Measurements from ENCODE around the gene POP4.

POP4 gene

DNA sequence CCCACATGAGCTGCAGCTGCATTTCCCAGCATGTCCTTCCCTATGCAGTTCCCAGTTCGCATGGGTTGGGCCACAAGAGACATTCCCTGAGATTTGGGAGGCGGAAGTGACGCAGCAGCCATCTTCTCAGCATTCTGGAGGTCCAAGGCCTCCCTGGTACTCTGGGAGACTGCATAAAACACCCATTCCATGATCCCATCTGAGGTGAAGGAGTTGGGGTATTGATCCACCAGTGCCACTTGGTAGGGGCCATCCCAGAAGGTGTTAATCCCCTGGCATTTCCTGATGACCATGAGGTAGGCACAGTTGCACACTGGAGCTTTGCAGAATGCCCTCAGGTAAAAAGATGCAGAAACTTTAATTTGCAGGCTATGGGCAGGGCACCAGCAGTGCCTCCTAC is 25.4 kb downstream of the POP4 start:
- DNase-seq (ENCODE audit: low read depth), result no peak

DNA sequence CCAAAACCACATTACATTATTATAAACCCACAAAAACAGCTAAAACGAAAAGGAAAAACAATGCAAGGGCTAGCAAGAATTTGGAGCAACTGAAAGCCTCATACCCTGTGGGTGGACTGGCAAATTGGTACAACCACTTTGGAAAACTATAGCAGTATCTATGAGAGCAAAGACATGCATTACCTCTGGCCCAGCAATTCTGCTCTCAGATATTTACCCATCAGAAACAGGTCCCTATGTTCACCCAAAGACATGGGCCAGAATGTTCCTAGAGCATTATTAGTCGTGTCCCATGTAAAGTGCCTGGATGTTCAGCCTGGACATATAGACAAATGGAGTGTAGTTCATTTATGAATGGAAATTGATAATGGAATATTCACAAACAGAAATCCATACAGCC is 27.9 kb downstream of the POP4 start:
- no peak for DNase-seq (ENCODE audit: low read depth)

- no peak for DNase-seq (ENCODE audit: low read depth)
Observed at GRCh38 chr19:29634423-29635130, 28.5 kb downstream of the POP4 start.

GRCh38 chr19:29635963-29636362 is 29.9 kb downstream of the POP4 start:
- no peak for DNase-seq (ENCODE audit: low read depth)

DNA sequence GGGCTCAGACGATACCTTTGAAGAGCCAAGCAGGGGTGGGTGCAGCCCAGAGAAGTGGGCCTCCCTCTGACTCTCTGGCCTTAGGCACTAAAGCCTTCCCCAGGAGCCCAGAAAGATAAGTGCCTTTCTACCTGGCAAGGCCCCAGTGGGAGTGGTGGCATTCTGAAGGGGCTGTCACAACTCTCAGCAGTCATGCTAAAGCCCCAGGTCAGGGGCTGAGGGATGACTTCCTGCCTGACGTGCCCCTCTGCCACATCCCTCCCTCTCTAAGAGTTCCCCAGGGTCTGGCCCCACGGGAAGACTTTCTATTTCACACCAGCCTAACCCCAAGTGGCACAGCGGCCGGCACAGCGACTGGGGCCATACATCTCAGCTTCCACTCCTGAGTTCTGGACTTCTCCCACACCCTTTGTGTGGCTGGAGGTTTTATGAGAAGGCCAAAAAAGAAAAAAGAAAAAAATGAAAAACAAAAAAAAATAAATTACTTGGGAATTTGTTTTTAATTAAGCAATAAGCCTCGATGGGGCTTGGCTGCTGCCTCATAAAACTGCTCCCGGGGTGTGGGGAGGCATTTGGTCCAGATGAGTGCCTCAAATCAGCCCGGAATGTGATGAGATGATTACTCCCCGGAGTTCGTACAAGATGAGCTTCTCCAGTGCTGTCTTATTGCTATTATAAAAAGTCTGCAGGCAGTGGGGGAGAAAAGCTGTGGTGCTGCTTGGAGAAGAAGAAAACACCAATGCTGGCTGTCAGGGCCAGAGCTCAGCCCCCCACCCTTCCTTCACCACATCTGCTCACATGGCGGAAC is 30.7 kb downstream of the POP4 start:
- no peak for DNase-seq (ENCODE audit: low read depth)

GRCh38 chr19:29639086-29639485 is 33.0 kb downstream of the POP4 start:
- no peak for DNase-seq (ENCODE audit: low read depth)

DNA sequence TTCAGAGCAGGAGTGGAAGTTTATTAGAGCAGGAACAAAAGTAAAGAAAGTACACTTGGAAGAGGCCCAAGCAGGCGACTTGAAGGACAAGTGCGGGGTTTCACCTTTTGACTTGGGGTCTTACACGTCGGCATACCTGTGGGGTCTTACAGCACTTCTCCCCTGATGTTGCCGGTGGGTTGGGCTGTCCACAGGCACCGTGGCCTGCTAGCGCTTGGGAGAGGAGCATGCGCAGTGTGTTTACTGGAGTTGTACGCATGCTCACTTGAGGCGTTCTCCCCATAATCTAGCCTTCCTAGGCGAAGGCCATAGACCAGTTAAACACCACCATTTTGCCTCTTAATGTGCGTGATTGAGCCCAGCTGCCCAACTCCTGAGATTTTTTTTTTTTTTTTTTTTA is 34.1 kb downstream of the POP4 start:
- DNase-seq (ENCODE audit: low read depth), result no peak

DNA sequence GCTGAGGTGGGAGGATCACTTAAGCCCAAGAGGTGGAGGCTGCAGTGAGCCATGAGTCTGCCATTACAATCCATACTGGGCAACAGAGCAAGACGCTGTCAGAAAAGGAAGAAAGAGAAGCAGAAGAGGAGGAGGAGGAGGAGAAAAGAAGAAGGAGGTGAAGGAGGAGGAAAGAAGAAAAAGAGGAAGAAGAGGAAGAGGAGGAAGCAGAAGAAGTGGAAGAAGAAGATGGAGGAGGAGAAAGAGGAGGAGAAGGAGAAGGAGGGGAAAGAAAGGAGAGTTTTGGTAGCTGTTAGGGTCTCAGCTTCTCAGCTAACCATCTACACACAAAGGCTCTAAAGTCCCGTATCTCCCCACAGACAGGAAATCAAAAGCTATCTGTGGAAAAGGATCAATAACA is 35.5 kb downstream of the POP4 start:
- no peak for DNase-seq (ENCODE audit: low read depth)

DNA sequence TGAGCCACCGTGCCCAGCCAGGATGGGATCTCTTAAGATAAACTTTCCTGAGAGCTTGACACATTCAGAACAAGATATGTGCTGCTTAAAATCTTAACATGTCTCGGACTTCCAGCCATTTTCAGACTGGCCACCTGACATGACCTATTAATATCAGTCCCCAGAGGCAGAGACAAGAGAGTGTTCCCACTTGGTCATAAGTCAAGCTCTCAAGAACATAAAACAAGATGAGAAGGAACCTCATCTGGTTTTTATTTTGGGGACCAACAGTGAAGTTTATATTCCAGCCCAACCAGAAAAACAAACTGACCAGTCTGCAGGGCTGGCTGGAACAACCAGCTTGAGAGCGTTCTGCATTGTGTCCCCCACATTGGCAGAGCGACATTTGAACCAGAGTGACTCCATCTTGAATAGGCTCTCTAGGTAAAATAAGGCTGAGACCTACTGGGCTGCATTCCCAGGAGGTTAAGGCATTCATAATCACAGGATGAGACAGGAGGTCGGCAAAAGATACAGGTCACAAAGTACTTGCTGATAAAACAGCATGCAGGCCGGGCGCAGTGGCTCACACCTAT is 37.4 kb downstream of the POP4 start:
- no peak for DNase-seq (ENCODE audit: low read depth)

DNA sequence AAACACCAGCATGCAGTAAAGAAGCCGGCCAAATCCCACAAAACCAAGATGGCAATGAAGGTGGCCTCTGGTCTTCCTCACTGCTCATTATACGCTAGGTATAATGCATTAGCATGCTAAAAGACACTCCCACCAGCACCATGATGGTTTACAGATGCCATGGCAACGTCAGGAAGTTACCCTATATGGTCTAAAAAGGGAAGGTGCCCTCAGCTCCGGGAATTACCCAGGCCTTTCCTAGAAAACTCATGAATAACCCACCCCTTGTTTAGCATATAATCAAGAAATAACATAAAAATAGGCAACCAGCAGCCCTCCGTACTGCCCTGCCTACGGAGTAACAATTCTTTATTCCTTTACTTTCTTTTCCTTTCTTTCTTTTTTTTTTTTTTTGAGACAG is 38.1 kb downstream of the POP4 start:
- no peak for DNase-seq (ENCODE audit: low read depth)

- DNase-seq (ENCODE audit: low read depth), result no peak
Observed at GRCh38 chr19:29645491-29645867, 39.4 kb downstream of the POP4 start.

DNA sequence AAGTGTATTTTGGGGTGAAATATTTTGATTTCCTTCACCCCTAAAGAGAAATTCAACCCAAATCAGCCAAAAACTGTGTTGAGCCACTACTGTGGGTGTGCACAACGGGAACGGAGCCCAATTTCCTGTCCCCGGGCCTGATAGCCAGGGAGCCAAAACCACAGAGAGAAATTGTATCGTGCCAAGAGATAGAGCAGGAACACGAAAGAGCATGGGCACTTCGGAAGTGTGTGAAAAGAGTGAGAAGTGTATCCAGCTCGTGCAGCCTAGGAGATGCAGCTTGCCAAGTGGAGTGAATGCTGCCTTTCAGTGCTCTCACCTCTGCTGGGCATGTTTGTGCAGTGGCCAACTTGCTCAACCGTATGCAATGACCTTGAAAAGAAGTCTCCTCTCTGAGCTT is 39.8 kb downstream of the POP4 start:
- DNase-seq (ENCODE audit: low read depth), result no peak

DNA sequence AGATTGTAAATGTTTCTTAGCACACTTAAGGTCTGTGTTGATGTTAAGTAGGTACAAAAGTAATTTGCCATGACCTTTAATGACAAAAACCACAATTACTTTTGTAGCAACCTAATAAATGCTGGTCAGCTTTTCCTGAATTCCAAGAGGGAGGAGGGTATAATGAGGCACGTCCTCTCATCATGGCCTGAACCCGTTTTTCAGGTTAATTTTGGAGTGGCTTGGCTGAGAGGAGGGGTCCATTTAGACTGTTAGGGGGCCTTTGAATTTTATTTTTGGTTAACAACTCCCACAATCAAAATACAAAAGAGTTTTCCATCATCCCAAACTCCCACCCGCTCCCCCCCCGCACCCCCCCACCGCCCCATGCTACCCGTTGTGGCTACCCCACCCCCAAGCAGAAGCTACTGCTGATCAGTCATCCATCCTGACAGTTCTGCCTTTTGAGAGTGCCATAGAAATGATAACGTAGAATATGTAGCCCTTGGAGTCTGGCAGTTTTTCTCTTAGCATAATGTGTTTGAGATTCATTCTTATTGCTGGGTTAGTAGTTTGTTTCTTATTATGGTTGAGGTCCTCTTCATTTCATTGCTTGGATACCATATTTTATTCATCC is 44.8 kb downstream of the POP4 start:
- no peak for DNase-seq (ENCODE audit: low read depth)

- no peak for DNase-seq (ENCODE audit: low read depth)
Observed at GRCh38 chr19:29651622-29652394, 45.7 kb downstream of the POP4 start.

GRCh38 chr19:29653398-29653797 is 47.3 kb downstream of the POP4 start:
- no peak for DNase-seq (ENCODE audit: low read depth)

GRCh38 chr19:29655648-29656335 is 49.7 kb downstream of the POP4 start:
- DNase-seq (ENCODE audit: low read depth), result no peak

GRCh38 chr19:29658221-29658991 is 52.3 kb downstream of the POP4 start:
- no peak for DNase-seq (ENCODE audit: low read depth)

GRCh38 chr19:29660835-29661234 is 54.8 kb downstream of the POP4 start:
- no peak for DNase-seq (ENCODE audit: low read depth)

DNA sequence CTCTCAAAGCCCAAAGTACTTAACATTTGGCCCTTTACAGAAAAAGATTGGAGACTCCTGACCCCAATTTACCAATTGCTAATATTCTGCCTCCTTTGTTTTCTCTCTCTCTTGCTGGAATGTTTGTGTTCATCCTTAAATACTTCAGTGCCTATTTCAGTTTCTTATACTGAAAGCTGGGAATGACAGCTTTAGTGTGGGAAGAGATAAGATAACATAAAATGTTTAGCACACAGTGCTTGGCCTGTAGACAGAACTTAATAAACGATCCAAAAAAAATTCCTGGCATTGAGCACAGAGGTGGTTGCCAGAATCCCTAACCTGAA is 56.2 kb downstream of the POP4 start:
- no peak for DNase-seq (ENCODE audit: low read depth)

DNA sequence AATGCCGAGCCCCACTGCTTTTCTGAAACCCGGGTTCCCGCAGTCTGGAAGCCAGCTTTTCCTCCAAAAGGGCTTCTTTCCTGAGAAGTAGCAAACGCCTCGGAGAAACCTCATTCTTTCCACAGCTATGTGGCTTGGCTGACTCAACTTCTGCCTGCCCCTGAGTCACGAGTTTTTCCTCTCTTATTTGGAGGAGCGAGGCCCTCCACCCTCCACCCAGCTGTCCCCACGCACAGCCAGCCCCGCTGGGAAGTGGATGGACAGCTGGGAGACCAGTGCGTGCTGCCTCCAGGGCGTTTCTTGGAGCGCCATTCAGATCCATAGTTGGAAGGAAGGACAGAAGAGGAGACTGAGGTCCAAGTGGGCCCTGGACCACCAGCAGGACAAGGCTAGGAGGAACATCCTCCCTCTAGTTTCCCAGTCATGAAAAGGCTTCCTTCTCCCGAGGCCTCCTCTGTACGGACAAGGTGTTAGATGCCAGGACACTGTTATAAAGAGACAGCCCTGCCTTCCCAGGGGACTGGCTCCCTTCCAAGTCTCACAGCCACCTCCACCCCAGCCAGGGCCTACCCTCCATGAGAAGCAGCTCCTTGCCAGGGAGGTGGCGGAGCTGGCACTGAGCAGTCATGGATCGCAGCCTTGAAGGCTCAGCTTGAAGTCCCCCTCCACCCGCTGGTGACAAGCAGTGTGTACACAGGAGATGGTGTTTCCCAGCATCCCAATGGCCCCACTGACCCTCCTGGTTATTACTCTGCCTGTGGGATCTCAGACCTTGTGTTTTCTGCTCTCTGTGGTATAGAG is 56.7 kb downstream of the POP4 start:
- DNase-seq (ENCODE audit: low read depth), result no peak

Data from T-helper 22 cell (primary cell).